Choroid plexus epithelial cell (primary cell): Measurements from ENCODE around the gene AIFM2.
A peak's percentile ranks its signal among the peaks of the same experiment; 100 is the strongest.

Experiments used
- DNase-seq: peaks from one replicate; pipeline ENCODE4 v3.0.0-alpha.2; 2010; ENCODE audit warnings: low read depth
- H3K4me3 ChIP-seq: 2 replicates; pipeline ENCODE4 v1.5.1; 2011; ENCODE audit warnings: low read depth, mild to moderate bottlenecking, control low read depth, low read length, moderate library complexity
- CTCF ChIP-seq: conservative IDR thresholded peaks from 2 replicates; pipeline ENCODE4 v1.5.1; 2011; ENCODE audit warnings: low read depth, mild to moderate bottlenecking, control low read depth, inconsistent platforms, low read length, moderate library complexity

The AIFM2 gene

GRCh38 chr10:70115948-70116682, 16.5 kb downstream of the AIFM2 start:
- peak; percentile 85 for TF ChIP-seq CTCF
- H3K4me3 ChIP-seq: no peak overlapping the region
- DNase-seq: peak; percentile 41

GRCh38 chr10:70114902-70115301, 17.7 kb downstream of the AIFM2 start:
- no peak for DNase-seq
- H3K4me3 ChIP-seq: no peak overlapping the region
- peak; percentile 20 for TF ChIP-seq CTCF

- no peak for DNase-seq
- H3K4me3 ChIP-seq: no peak overlapping the region
- no peak for TF ChIP-seq CTCF
These were observed 20.6 kb downstream of the AIFM2 start for GRCh38 chr10:70112071-70112470.

- no peak for DNase-seq
- TF ChIP-seq CTCF: no peak
- H3K4me3 ChIP-seq: no peak overlapping the region
These were observed 21.1 kb downstream of the AIFM2 start for GRCh38 chr10:70111496-70111895.

DNA sequence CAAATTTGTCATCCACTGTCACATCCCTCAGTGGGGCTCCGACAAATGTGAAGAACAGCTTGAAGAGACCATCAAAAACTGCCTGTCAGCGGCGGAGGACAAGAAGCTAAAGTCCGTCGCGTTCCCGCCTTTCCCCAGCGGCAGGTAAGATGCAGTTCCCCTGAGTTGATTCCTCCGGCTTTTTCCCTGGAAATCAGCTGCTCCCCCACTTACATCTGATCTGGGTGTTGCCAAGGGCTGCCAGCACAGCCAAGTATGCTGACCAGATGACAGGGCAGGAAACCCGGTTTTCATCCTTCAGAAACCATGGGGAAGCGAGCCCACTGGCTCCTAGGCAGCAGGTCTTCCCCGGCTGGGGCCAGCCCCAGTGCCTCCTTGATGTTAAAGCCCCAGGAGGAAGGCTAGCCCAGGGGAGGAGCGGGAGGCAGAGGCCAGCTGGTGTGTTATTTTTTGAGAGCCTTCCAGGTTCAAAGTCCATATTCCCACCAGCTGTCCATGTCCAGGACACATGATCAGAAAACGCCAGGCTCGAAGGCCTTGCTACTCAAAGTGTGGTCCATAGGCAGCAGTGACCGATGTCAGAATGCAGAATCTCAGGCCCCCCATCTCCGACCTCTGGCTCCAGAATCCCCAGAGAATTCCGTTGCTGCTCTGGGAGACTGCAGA, 23.4 kb downstream of the AIFM2 start:
- no peak overlapping the region for H3K4me3 ChIP-seq
- TF ChIP-seq CTCF: no peak
- no peak for DNase-seq

DNA sequence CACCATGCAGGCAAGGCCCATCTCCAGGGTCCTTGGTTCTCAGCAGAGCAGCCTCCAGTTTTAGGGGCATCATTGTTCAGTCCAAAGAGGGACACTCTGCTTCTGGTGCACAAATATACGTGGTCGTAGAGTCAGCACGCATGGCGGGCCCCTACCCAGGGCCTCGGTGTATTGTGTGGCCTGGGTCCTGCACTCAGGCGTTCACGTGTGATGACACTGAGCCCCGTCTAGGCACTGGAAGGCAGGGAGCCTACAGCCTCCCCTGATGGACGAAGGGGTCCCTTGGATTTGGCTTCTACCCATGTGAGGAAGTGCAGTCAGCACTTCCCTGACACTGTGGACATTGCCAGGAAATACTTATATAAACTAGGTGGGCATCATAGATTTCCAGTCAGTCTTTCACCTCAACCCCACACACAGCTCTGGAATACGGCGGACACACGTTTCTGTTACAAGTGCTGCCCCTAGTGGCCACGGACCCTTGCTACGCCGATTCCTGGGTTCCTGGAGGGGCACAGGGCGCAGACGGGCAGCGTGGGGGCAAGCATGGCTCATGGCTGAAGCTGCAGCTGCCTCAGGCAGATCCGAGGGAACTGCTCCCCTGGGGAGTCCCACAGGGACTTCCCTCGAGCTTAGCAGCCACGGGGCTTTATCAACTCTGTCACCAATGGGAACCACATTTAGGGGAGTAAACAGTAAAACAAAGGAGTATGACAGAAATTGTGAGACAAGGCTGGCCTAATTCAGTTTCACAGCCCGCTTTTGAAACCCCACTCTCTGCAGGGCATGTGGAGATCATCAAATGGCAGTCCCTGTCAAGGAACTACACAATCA, 25.4 kb downstream of the AIFM2 start:
- peak; percentile 68 for TF ChIP-seq CTCF
- peak; percentile 12 for DNase-seq

More for the DNA sequence above, 25.4 kb downstream of the AIFM2 start:
- no peak overlapping the region for H3K4me3 ChIP-seq
